Ovary (tissue), 3 donors: Measurements from ENCODE around the gene ASXL2.

Experiments
- EP300 ChIP-seq: sonication (generic); formaldehyde crosslinking; IDR thresholded peaks from one replicate; pipeline ENCODE4 v1.6.1; 2017; ENCODE audit warnings: antibody characterized with exemption
- TF ChIP-seq, protein P1 (sequence below), 3 donors: fragments of 450-650 bp in 2 of 3; fragments of 200-600 bp in 1 of 3; IDR thresholded peaks; one replicate each; pipeline versions ENCODE4 v1.5.1 to v1.8.0; 2016 to 2022; ENCODE audit warnings: antibody characterized with exemption in 3 of 3, mild to moderate bottlenecking in 1 of 3
- donor health status: DM: no; HTN: no; CAD: no.

- TF ChIP-seq EP300, result no peak
- TF ChIP-seq, protein P1, sequence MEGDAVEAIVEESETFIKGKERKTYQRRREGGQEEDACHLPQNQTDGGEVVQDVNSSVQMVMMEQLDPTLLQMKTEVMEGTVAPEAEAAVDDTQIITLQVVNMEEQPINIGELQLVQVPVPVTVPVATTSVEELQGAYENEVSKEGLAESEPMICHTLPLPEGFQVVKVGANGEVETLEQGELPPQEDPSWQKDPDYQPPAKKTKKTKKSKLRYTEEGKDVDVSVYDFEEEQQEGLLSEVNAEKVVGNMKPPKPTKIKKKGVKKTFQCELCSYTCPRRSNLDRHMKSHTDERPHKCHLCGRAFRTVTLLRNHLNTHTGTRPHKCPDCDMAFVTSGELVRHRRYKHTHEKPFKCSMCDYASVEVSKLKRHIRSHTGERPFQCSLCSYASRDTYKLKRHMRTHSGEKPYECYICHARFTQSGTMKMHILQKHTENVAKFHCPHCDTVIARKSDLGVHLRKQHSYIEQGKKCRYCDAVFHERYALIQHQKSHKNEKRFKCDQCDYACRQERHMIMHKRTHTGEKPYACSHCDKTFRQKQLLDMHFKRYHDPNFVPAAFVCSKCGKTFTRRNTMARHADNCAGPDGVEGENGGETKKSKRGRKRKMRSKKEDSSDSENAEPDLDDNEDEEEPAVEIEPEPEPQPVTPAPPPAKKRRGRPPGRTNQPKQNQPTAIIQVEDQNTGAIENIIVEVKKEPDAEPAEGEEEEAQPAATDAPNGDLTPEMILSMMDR (IDR thresholded peaks at IDR 0.05), result no peak
Measured at GRCh38 chr2:25844089-25844488, 34.2 kb downstream of the ASXL2 start.
